Stimulated activated CD8-positive, alpha-beta memory T cell treated with anti-CD3 and anti-CD28 coated beads, Interleukin-2, amount 100 ng/mL, for 1 hour (primary cell): ENCODE measurements around the gene DCLRE1A.

Experiments used
- DNase-seq, 2 donors: peaks; one replicate each; pipeline ENCODE4 v3.0.0-alpha.2; 2020; ENCODE audit warnings: low read depth in 2 of 2

Gene DCLRE1A

DNA sequence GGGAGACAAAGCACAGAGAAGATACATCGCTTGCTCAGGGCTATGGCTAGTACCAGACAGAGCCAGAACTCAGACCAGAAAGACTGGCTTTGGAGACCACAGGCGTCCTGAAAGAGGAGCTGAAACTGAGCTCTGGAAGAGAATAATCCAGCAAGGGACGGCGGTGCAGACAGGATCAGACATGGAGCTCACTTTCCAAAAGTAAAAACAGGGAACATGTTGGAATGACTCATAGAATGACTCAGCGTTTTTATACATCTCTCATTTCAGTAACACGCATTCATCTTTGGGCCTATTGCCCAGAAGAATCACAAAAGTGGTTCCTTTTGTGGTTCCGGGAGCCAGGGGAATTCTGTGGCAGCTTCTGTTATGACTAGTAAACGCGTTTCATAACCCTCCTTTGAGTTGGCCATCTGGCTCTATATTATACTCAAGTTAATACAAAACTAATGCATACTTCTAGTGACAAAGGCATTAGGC lies 65.2 kb downstream of the DCLRE1A start:
- no peak for DNase-seq
